NCI-H2196 treated with DMSO at 0.1 percent for 48 hours (cell line): ENCODE data around the gene RREB1.

Experiments used
- DNase-seq: peaks from one replicate; lab custom pipeline; 2025; ENCODE audit not compliant: unreplicated experiment; lab: John Stamatoyannopoulos, UW

RREB1 gene

GRCh38 chr6:7282097-7282906 is 174.5 kb downstream of the RREB1 start:
- no peak for DNase-seq

- DNase-seq = no peak
These were observed 175.9 kb downstream of the RREB1 start for GRCh38 chr6:7283676-7284075.

GRCh38 chr6:7285416-7285815 is 177.7 kb downstream of the RREB1 start:
- DNase-seq = no peak

- DNase-seq = no peak
These were observed 182.3 kb downstream of the RREB1 start for GRCh38 chr6:7290079-7290478.

GRCh38 chr6:7292596-7293255 is 185.0 kb downstream of the RREB1 start:
- DNase-seq = no peak

GRCh38 chr6:7295916-7296315 is 188.2 kb downstream of the RREB1 start:
- DNase-seq = no peak

GRCh38 chr6:7296602-7297001 is 188.8 kb downstream of the RREB1 start:
- DNase-seq = no peak

GRCh38 chr6:7298113-7298512 is 190.4 kb downstream of the RREB1 start:
- no peak for DNase-seq

GRCh38 chr6:7300926-7301325 is 193.2 kb downstream of the RREB1 start:
- no peak for DNase-seq
